Glutamatergic neuron (in vitro differentiated cells): ENCODE data around the gene PKN1. TPM values are rescaled to one million over a fixed set of nuclear protein-coding genes. Genes with fewer than 3 reads are reported as not detected.
A peak's percentile ranks its signal among the peaks of the same experiment; 100 is the strongest.

Source experiments
- DNase-seq: peaks from one replicate; pipeline ENCODE4 v3.0.0; 2022
- H3K27ac Mint-ChIP-seq: one replicate; pipeline ENCODE4 v1.8.0; 2020; ENCODE audit warnings: mild to moderate bottlenecking, mixed read lengths, inconsistent platforms; ENCODE audit not compliant: unreplicated experiment
- H3K27me3 Mint-ChIP-seq: one replicate; pipeline ENCODE4 v1.8.0; 2020; ENCODE audit warnings: mild to moderate bottlenecking, moderate library complexity, mixed read lengths, inconsistent platforms; ENCODE audit not compliant: unreplicated experiment
- H3K36me3 Mint-ChIP-seq: one replicate; pipeline ENCODE4 v1.8.0; 2020; ENCODE audit warnings: mild to moderate bottlenecking, mixed read lengths, inconsistent platforms; ENCODE audit not compliant: unreplicated experiment
- H3K4me1 Mint-ChIP-seq: one replicate; pipeline ENCODE4 v1.8.0; 2020; ENCODE audit warnings: mild to moderate bottlenecking, low read depth, mixed read lengths, inconsistent platforms; ENCODE audit not compliant: unreplicated experiment
- H3K4me3 Mint-ChIP-seq: one replicate; pipeline ENCODE4 v1.8.0; 2020; ENCODE audit warnings: mild to moderate bottlenecking, mixed read lengths, inconsistent platforms; ENCODE audit not compliant: unreplicated experiment
- H3K9me3 Mint-ChIP-seq: one replicate; pipeline ENCODE4 v1.8.0; 2020; ENCODE audit warnings: mild to moderate bottlenecking, moderate library complexity, mixed read lengths, inconsistent platforms; ENCODE audit not compliant: unreplicated experiment
- CTCF ChIP-seq: fragments of 200-600 bp; sonication (generic); IDR thresholded peaks from one replicate; pipeline ENCODE4 v1.5.0; 2021; ENCODE audit not compliant: partially characterized antibody, unreplicated experiment
- total RNA-seq: library from RNA; stranded (reverse); fragmentation: NEBNext Ultra II Directional; extraction: Animal tissue kit (Norgen Biotek cat#: 25700); gene quantifications from one replicate; pipeline ENCODE4 v1.2.1, GENCODE V29; 2021; ENCODE audit not compliant: unreplicated experiment

Gene PKN1
- total RNA-seq, 1 donor from 2014 or later = 117 TPM

GRCh38 chr19:14512406-14512961 is 79.4 kb downstream of the PKN1 start:
- no peak overlapping the region for H3K27ac Mint-ChIP-seq
- no peak for TF ChIP-seq CTCF
- H3K4me1 Mint-ChIP-seq = peaks cover 21% of the 10 kb centered on the region
- H3K36me3 Mint-ChIP-seq = peaks cover 10% of the 10 kb centered on the region
- H3K27me3 Mint-ChIP-seq = peaks cover 4% of the 10 kb centered on the region
- no peak for DNase-seq
- peaks cover 18% of the 10 kb centered on the region for H3K9me3 Mint-ChIP-seq
- no peak overlapping the region for H3K4me3 Mint-ChIP-seq

- H3K36me3 Mint-ChIP-seq = peaks cover 10% of the 10 kb centered on the region
- H3K4me3 Mint-ChIP-seq = peak overlapping the region; percentile 25
- peaks cover 21% of the 10 kb centered on the region for H3K4me1 Mint-ChIP-seq
- H3K27me3 Mint-ChIP-seq = peaks cover 4% of the 10 kb centered on the region
- H3K27ac Mint-ChIP-seq = no peak overlapping the region
- H3K9me3 Mint-ChIP-seq = peaks cover 18% of the 10 kb centered on the region
- no peak for TF ChIP-seq CTCF
- no peak for DNase-seq
Measured at GRCh38 chr19:14514215-14514863, 81.2 kb downstream of the PKN1 start.

DNA sequence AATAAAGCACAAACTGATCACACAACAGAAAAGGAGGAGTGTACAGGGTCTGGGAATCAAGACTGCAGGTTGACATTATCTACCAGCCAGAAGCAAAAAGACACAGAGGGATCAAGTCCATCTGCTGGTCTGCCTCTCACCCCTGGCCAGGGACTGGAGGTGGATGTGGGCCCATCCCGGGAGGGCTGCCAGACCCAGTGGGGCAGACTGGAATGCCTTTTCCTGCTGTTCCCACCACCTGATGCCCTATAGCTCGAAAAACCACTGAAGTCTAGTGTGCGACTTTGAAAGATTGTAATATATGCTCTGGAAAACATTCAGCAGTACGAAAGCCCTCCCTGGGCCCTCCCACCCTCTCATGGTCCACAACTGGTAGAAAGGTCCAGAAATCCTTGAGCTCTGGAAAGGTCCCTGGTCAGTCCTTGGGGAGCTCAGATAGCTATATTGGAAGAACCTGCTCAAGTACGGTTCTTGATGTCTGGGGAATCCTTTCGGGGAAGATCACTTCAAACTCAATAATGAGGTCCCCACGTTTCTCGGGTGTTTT is 82.5 kb downstream of the PKN1 start:
- Mint-ChIP-seq H3K4me1 (peaks cover 25% of the 10 kb centered on the region), H3K36me3 (peaks cover 10% of the 10 kb centered on the region), H3K4me3 (peak overlapping the region; percentile 84), H3K27ac (peak overlapping the region; percentile 22), H3K9me3 (peaks cover 20% of the 10 kb centered on the region), H3K27me3 (peaks cover 4% of the 10 kb centered on the region)
- no peak for TF ChIP-seq CTCF
- DNase-seq = no peak

DNA sequence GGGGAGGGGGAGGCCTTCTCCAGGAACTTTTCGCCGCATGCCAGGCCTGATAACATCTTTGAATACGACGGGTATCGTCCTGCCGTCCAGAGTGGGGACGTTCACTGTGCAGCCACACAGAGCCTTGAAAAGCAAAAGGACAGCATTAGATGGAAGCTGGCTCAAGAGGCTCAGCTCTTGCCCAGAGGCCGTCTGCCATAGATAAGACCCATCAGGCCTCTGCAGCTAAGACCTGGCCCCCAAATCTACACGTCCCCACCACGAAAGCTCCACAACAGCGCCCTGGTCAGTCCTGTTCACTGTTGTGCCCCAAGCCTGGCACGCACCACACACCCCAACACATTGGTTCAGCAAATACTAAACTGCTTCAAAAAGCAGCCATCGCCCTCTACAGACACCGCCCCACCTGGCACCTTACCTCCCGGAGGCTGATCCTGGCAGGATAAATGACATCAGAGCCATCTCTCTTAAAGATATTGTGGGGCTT is 83.0 kb downstream of the PKN1 start:
- H3K4me1 Mint-ChIP-seq = peaks cover 25% of the 10 kb centered on the region
- H3K27me3 Mint-ChIP-seq = peaks cover 4% of the 10 kb centered on the region
- no peak for DNase-seq

More for the DNA sequence above, 83.0 kb downstream of the PKN1 start:
- Mint-ChIP-seq H3K27ac (no peak overlapping the region), H3K4me3 (peak overlapping the region; percentile 84), H3K9me3 (peaks cover 19% of the 10 kb centered on the region), H3K36me3 (peaks cover 10% of the 10 kb centered on the region)
- no peak for TF ChIP-seq CTCF
